Right ventricle myocardium inferior (tissue), 1 donor: ENCODE measurements around the gene BTBD16. TPM values are rescaled to one million over a fixed set of nuclear protein-coding genes. Genes with fewer than 3 reads are reported as not detected.

Source experiments
- ATAC-seq: fragments of 200-7000 bp; cut with Tn5 transposase; one replicate; pipeline ENCODE4 v1.9.1; 2020; ENCODE audit warnings: mild to moderate bottlenecking, moderate library complexity
- DNase-seq: peaks from one replicate; pipeline ENCODE4 v3.0.0; 2021; ENCODE audit errors: missing footprints
- intact Hi-C: fragments of 100-400 bp; cut with DNase I; formaldehyde crosslinking; loops from one replicate; pipeline ENCODE4 v1.11.0; 2022
- total RNA-seq: library from RNA; stranded (reverse); fragmentation: NEBNext Ultra II Directional; extraction: Animal tissue kit (Norgen Biotek cat#: 25700); gene quantifications from one replicate; pipeline ENCODE4 v1.2.1, GENCODE V29; 2021
- donor health status: DM: no; HTN: yes; CAD: no; lungs with severe emphysema.

Gene BTBD16
- total RNA-seq, 1 donor from 2014 or later: not detected

DNA sequence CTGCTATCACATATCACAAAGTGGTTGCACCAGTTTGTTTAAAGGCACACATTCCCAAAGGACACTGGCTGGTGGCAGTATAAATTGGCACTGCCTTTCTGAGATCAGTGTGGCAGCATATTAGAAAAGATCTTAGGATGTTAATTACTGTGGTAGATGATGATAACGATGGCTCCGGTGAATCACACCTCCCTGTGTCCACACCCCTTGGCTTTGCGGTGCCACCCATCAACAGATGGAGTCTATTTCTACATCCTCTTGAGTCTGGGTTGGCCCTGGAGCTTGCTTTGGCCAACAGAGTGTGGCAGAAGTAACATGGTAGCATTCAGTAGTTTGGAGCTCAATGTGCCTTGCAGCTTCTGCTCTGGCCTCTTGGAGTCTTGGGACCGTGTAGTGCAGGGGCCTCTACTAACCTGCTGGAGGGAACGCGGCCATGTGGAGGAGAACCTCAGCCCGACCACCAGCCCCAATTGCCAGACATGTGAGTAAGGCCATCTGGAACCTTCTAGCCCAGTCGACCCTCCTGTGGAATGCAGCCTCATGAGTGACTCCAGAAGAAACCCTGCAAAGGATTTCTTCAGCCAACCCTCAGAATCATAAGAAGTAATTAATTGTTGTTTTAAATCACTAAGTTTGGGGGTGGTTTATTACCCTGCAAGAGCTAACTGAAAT is 76.2 kb downstream of the BTBD16 start:
- ATAC-seq (no peak), DNase-seq (no peak)
- intact Hi-C loops: no loop called here

DNA sequence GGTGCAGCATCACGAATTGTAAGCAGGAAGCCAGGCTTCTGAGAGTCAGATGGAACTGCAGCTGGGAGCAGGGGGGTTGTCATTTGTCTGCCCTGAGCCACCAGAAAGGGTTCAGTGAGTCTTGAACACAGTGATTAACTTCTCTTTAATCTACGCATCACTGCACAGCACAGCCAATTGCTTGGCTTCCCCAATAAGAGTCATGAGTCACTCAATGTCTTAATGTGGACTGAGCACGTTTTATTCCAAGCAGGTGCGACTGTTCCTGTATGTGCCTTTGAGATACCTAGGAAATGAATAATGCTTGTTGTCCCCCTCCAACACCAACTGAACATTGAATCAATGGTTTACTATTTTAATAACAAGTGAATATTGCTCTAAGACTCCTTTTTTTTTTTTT is 77.4 kb downstream of the BTBD16 start:
- DNase-seq: no peak
- intact Hi-C loops: no loop called here
- no peak for ATAC-seq

DNA sequence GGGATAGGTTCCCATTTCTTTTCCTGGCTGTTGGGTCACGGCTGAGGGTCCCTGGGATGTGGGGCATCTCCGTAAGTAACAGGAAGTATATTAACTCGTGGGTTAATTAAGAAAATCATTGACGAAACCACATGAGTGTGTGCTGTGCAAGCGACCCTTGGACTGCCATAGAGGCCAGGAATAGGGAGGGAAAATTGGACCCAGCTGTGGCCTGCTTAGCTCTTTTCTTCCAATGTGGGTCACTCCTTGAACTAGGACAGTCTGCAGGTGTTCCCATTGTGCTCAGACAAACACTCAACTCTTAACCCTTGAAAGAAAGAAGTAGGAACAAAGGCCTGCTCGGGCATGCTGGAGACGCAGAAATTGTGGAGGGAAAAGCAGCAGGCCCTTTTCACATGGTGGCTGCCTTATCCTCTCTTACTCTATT is 77.9 kb downstream of the BTBD16 start:
- DNase-seq (no peak), ATAC-seq (no peak)
- intact Hi-C loops: no loop called here

DNA sequence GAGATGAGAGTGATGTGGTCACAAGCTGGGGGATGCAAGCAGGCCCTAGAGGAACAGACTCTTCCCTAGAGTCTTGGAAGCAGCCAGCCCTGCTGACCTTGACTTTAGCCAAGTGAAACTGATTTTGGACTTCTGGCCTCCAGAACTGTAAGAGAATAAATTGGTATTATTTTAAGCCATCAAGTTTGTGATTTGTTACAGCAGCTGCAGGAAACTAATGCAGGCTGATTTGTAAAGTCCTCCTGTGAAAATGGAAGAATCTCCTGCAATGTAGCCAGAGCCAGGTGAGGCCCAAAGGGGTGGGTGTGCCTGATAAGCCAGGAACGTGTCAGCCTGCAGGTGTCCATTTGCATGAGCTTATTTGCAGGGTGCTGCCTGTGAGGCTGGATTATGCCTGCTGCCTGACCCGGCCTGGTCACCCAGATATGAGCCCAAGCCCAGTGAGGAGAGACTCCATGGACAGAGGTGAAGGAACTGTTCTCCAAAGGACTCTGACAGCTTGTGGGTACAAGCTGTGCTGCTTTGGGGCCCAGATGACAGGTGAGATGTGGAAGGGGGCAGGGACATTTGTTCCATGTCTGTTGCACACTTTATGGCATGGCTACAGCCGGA is 78.8 kb downstream of the BTBD16 start:
- intact Hi-C loops: no loop called here
- DNase-seq: no peak
- ATAC-seq: no peak

DNA sequence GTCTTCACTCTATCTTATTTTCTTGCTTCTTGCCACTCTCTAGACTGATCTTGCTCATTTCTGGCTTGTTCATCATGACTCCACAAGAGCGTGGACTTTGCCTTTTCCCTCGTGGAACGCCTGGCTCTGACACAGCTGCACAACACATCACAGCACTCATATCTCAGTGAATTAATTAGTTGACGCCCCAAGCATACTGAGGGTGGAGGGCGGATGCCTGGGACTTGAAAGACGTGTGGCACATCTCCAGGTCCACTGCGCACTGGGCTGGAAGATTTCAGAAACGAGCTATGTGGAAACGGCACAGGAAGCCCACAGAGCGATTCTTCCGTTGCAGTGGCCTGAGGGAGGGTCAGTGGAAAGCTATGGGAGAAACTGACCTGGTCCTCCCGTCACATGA is 79.8 kb downstream of the BTBD16 start:
- DNase-seq: no peak
- ATAC-seq: no peak
- intact Hi-C loops: no loop called here

DNA sequence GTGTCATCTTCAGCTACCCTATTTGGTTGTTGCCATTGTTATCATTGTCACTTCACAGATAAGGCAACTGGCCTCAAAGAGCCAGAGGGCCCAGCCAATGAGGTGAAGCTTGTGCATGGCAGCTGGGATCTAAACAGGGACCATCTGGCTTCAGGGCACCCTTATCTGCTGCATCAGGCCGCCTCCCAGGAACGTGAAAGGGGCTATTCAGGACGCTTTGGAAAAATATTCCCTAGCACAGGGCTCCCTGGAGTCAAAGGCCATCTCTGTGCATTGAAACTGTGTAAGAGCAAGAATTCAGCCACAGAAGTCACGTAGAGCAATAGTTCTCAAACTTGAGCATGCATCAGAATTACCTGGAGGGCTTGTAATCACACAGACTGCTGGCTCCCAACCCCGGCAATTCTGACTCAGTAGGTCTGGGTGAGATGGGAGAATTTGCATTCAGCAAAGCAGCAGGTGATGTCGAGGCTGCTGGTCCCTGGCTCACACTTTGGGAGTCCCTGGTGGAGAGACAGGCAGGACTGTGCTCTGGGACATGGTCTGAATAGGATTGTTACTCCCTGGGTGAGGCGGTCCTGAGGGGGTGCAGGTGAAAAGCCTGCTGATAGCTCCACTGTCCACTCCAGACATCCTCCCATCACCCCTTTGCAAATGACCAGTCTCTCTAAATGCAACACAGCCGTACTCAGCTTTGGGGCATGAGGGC is 81.9 kb downstream of the BTBD16 start:
- no peak for DNase-seq
- no peak for ATAC-seq
- intact Hi-C loops: no loop called here

DNA sequence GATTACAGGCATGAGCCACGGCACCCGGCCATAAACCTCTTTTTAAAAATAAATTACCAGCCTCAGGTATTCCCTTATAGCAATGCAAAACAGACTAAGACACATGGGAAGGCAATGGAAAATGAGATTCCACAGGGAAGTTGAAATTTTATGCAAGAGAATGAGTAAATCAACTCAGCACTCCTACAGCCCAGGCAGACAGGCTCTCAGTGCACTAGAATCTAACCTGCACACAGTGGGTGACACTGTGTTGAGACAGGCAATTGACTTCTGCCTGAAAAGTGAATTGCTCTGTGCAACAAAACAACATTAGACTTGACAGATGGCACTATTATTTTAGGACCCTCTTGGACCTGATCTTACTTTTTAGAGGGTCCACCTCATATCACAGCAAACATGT is 83.3 kb downstream of the BTBD16 start:
- DNase-seq: no peak
- intact Hi-C loops: no loop called here
- ATAC-seq: no peak

DNA sequence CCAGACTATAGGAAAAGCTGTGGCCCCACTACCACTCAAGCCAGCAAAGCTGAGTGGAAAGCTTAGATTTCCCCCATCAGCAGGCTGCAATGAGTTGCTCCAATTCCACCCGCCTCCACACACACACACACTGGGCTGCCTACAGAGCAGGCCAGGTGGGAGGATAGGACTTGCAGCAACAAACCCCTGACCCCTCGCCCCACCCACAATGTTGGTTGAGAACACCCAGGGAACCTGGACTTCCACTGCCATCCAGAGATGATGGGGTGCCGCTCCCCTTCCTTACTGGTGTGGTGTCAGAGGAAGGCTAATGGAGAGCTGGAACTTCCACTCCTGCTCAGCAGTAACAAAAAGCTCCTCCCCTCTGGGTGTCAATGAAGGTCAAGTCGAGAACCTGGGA is 86.6 kb downstream of the BTBD16 start:
- no peak for ATAC-seq
- no peak for DNase-seq
- intact Hi-C loops: no loop called here

DNA sequence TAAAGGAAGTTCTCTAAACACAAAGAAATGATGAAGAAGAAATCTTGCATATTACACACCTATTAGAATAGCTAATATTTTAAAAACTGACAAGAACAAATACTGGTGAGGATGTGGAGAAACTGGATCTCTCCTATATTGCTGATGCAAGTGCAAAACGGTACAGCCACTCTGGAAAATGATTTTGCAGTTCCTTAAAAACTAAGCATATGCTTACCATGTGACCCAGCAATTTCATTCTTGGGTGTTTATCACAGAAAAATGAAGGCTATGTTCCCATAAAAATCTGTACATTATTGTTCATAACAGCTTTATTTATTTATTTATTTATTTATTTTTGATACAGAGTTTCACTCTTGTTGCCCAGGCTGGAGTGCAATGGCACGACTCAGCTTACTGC is 88.5 kb downstream of the BTBD16 start:
- ATAC-seq: no peak
- intact Hi-C loops: no loop called here
- DNase-seq: no peak

DNA sequence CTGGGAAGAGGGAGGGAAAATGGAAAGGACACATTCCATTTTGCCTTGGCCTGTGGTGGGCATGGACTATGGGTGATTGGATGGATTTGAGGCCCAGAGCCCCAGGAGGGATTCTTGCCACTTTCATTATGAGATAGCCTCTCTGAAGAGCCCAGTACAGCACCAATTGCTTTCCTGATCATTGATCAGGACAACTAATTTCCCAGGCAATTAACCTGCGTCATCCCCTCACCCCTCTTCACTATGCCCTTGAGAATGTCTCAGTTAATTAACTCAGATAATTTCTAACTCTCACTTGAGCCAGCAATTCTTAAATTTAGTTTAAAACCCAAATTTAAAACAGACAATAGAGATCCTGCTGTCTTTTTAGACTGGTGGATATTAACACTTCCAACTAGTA is 90.0 kb downstream of the BTBD16 start:
- DNase-seq: no peak
- ATAC-seq: no peak
- intact Hi-C loops: no loop called here

DNA sequence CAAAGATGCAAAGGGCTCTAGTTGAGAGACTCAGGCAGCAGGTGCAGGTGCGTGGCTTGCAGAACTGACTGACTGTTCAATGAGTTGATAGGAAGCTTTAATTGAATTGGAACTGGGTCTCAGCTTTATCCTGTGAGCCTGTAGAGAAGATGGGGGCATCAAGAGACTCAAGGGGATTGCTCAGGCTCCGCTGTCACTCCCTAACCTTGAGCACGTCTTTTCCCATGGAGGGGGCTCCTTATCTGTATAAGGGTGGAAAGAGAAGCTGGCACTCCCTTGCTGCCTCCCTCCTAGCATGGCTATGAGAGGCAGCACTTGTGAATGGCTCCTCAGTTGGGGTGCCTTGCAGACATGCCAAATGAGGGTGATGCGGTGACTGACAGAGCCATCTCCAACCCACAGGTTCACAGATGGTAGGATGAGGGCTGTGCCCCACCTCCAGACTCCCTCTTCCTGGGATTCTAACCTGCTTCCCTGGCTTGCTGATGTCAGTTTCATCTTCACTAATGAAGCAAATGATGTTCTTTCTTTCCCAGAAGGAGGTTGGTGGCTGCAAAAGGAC is 91.0 kb downstream of the BTBD16 start:
- ATAC-seq (no peak), DNase-seq (no peak)
- intact Hi-C loops: no loop called here

DNA sequence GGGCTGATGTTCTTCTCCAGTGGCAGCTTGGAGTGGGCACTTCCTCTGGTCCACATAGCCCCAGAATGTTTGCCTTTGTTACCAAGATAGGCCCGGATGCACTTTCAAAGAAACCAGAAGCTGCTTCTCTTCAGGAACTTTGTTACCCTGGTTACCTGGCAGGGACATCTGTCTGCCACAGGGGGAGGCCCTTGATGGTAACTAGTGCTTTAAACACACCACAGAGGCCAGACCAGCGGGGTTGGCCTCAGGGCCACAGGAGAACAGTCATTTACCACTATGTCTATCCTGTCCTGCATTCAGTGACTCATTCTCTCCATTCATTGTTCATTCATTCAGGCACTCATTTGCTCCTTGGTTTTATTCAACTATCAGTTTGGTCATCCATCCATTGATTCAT is 91.5 kb downstream of the BTBD16 start:
- no peak for ATAC-seq
- intact Hi-C loops: no loop called here

DNA sequence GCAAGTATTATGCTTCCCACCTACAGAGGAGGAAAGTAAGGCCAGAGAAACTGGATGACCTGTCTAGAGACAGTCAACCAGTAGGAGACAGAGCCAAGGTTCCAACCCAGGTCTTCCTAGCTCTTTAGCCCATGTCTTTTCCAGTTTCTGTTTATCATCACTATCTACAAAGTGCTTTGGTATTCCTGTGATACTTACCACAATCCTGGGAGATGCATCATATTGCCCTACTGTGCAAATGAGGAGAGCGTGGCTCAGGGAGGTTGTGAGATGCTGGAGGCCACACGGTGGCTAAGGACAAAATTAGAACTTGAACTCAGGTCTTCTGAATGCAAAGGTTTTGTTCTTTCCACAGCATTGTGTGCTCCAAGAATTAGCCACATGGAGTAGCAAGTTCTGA is 92.2 kb downstream of the BTBD16 start:
- intact Hi-C loops: no loop called here
- DNase-seq (no peak), ATAC-seq (no peak)

More for the DNA sequence above, 91.5 kb downstream of the BTBD16 start:
- DNase-seq: no peak

DNA sequence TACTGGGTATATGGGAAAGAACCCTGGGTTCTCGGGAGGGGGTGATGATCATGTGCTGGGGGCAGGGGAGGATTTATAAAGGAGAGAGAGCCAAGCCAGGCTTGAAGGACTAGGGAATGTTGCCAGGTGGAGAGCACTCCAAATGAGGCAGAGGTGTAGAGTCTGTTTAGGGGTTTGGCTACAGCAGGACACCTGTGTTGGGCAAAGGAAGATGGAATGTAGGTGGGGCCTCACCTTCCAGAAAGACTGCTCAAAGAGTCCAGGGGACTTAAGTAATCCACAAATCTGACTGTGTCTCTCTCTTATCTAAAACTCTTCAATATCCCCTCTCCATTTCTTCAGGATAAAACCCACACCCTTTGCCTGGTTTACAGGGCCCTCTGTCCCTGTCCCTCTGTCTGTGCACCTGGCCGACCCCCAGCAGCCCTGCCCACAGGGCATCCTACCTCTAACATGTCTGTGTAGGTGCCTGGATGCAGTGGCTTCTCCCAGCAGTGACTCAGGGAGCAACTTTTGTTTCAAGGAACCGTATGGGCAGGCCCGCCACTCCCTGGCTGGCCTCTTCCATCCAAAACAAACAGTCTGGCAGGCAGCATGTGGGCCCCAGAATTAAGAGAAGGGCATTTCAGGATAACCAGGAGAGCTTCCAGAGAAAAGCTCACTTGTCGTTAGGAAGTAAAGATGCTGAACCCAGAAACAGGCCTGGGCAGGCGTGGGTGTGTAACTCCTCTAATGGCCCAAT is 92.8 kb downstream of the BTBD16 start:
- no peak for ATAC-seq
- intact Hi-C loops: no loop called here
- DNase-seq: no peak

DNA sequence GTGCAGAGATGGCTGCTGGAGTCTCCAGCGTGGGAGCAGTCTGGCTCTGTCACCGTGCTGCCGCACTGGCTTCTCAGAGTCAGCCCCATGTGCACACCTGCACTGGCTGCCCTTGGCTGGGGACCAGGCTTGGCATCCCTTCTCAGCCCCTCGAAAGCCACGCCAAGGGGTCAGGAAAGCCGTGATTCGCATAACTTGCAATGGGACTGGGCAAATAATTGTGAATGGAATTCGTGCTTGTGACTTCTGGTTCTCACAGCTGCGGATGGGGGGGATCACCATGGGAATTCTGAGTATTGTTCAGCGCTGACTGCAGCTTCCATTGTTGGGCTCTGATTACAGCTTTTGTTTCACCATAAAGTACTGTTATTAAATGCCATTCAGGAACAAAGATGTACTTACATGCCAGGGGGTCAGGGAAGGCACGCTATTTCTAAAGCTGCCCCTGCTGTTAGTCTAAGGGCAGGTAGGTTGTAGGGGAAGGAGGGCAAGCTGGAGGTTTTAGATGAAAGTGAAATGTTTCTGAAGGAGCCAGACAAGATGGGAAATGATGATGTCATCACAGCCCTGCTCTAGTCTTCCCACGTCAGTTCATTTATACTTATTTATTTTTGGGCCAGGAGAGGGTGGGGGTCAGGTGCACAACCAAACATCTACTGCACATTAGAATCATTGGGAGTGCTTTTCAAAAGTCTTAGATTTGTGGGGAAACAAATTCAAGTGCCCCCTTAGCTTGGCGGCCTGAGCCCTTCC is 97.6 kb downstream of the BTBD16 start:
- no peak for DNase-seq
- no peak for ATAC-seq
- intact Hi-C loops: no loop called here

DNA sequence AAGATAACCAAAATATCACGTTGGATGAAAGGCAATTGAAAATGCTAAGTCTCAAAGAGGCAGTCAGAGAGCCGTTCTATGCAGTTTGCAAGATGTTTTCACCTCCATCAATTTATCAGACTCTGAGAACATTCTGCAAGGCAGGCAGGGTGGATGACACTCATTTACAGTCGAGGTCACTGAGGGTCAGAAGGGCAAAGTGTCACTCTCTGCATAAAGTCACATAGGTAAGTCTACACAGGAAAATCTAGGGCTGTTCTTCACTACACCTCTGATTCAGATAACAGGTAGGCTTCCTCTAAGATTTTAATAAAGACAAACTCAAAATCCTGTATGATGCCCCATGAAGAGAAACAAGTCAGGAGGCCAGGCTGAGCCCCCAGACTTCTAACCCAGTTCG is 102.0 kb downstream of the BTBD16 start:
- intact Hi-C loops: no loop called here
- ATAC-seq: no peak
- no peak for DNase-seq

DNA sequence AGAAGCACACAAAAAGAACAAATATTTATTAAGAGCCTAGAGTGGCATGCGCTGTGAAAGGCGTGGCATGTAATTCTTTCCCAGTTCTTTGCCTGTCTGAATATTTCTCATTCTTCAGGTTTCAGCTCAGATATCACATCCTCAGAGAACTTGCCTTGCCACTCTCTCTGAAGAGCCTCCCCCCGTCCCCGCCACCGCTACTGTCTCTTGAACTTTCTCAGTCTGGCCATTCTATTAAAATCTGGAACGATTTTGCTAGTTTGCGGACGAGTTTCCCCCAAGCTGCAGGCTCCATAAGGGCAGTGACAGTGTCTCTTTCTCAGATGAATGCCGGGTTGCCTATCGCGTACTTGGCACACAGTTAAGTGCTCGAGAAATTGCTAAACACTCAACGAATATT is 102.6 kb downstream of the BTBD16 start:
- no peak for DNase-seq
- intact Hi-C loops: loop anchor here (2.0 kb wide), 1 partner anchor 31 kb away; no protein-coding TSS in a partner anchor
- ATAC-seq: no peak

DNA sequence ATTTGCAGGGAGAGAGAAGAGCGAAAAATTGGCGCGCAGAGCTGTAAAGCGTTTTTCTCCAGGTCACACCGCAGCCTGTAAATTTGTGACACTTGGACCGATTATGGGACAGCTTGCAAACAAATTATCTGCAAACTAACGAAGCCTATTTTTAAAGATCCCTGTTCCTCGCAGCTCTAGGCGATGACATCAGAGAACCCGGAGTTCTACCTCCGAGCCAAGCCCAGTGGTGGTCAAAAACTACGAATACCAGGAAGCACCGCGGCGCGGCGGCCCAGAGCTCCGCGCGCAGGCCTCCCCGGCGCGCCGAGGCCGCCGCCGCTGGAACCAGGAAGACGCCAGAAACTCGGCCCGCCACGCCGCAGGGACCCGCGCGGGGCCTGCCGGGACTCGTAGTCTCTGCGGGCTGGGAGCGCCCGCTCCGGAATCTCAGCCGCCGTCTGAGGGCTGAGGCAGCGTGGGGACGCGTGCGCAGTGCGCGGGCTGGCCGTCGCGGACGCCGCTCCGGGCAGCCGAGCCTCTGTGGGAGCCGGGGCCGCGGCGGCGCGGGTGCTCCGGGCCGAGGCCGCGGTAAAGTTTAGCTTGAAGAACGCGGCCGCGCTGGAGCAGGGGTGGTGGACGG is 103.3 kb downstream of the BTBD16 start, which contains the start of gene PLEKHA1:
Gene PLEKHA1 (plus strand): TSS at position 472 of the 622 bp plus-strand sequence. CDS start 18,493 bp downstream, outside the sequence.
- DNase-seq (peak; percentile 98), ATAC-seq (peak; percentile 95)
- intact Hi-C loops: loop anchor here (2.0 kb wide), 1 partner anchor 32 kb away; no protein-coding TSS in a partner anchor
